Left ventricle myocardium inferior (tissue), 1 donor: ENCODE data around the gene IFNGR1. TPM values are rescaled to one million over a fixed set of nuclear protein-coding genes. Genes with fewer than 3 reads are reported as not detected.

ENCODE experiments used
- DNase-seq: peaks from one replicate; pipeline ENCODE4 v3.0.0-alpha.2; 2020
- H3K27ac ChIP-seq: fragments of 200-600 bp; replicated peaks from 2 replicates; pipeline ENCODE4 v1.8.0; 2021
- H3K27me3 ChIP-seq: fragments of 200-600 bp; 2 replicates; pipeline ENCODE4 v1.8.0; 2021; ENCODE audit warnings: low read depth
- H3K36me3 ChIP-seq: fragments of 200-600 bp; 2 replicates; pipeline ENCODE4 v1.8.0; 2021
- H3K4me1 ChIP-seq: fragments of 200-600 bp; 2 replicates; pipeline ENCODE4 v1.8.0; 2021
- H3K4me3 ChIP-seq: fragments of 200-600 bp; 2 replicates; pipeline ENCODE4 v1.8.0; 2021; ENCODE audit warnings: mild to moderate bottlenecking, moderate library complexity
- H3K9me3 ChIP-seq: fragments of 200-600 bp; replicated peaks from 2 replicates; pipeline ENCODE4 v1.8.0; 2021
- CTCF ChIP-seq: fragments of 200-600 bp; IDR thresholded peaks from 2 replicates; pipeline ENCODE4 v1.8.0; 2021; ENCODE audit warnings: antibody characterized with exemption, mild to moderate bottlenecking, borderline replicate concordance
- intact Hi-C: fragments of 100-400 bp; cut with micrococcal nuclease; formaldehyde crosslinking; loops from one replicate; pipeline ENCODE4 v1.11.0; 2022
- total RNA-seq: library from RNA; stranded (reverse); fragmentation: NEBNext Ultra II Directional; extraction: Animal tissue kit (Norgen Biotek cat#: 25700); gene quantifications from one replicate; pipeline ENCODE4 v1.2.1, GENCODE V29; 2021
- donor health status: DM: no; HTN: yes; CAD: no; lungs with severe emphysema.

Gene IFNGR1
- total RNA-seq, 1 donor from 2014 or later: 97.6 TPM

- TF ChIP-seq CTCF: no peak
- no peak overlapping the region for H3K4me3 ChIP-seq
- H3K9me3 ChIP-seq: no peaks in the 10 kb centered on the region
- no peaks in the 10 kb centered on the region for H3K36me3 ChIP-seq
- peak overlapping the region; percentile 74 for H3K27ac ChIP-seq
- intact Hi-C loops: no loop called here
- H3K4me1 ChIP-seq: peaks cover 74% of the 10 kb centered on the region
- no peaks in the 10 kb centered on the region for H3K27me3 ChIP-seq
- no peak for DNase-seq
Measured at GRCh38 chr6:137230547-137230946, 11.4 kb upstream of the IFNGR1 start.

- no peaks in the 10 kb centered on the region for H3K9me3 ChIP-seq
- TF ChIP-seq CTCF: no peak
- H3K4me1 ChIP-seq: peaks cover 70% of the 10 kb centered on the region
- no peaks in the 10 kb centered on the region for H3K36me3 ChIP-seq
- H3K27ac ChIP-seq: peak overlapping the region; percentile 74
- no peak overlapping the region for H3K4me3 ChIP-seq
- H3K27me3 ChIP-seq: no peaks in the 10 kb centered on the region
- intact Hi-C loops: no loop called here
- DNase-seq: no peak
Measured at GRCh38 chr6:137229075-137229759, 10.0 kb upstream of the IFNGR1 start.

- H3K27me3 ChIP-seq: no peaks in the 10 kb centered on the region
- intact Hi-C loops: no loop called here
- H3K27ac ChIP-seq: peak overlapping the region; percentile 74
- no peak overlapping the region for H3K4me3 ChIP-seq
- no peak for DNase-seq
- no peak for TF ChIP-seq CTCF
- H3K36me3 ChIP-seq: no peaks in the 10 kb centered on the region
- no peaks in the 10 kb centered on the region for H3K9me3 ChIP-seq
- H3K4me1 ChIP-seq: peaks cover 69% of the 10 kb centered on the region
Measured at GRCh38 chr6:137227871-137228302, 8.7 kb upstream of the IFNGR1 start.

GRCh38 chr6:137226697-137227096 lies 7.5 kb upstream of the IFNGR1 start:
- DNase-seq: no peak
- H3K27ac ChIP-seq: peak overlapping the region; percentile 74

GRCh38 chr6:137224799-137225198 lies 5.6 kb upstream of the IFNGR1 start:
- no peaks in the 10 kb centered on the region for H3K36me3 ChIP-seq
- no peaks in the 10 kb centered on the region for H3K27me3 ChIP-seq
- peaks cover 88% of the 10 kb centered on the region for H3K4me1 ChIP-seq
- peak overlapping the region; percentile 99 for H3K27ac ChIP-seq
- H3K4me3 ChIP-seq: no peak overlapping the region
- no peaks in the 10 kb centered on the region for H3K9me3 ChIP-seq
- no peak for DNase-seq
- no peak for TF ChIP-seq CTCF
- intact Hi-C loops: no loop called here

More at GRCh38 chr6:137226697-137227096, 7.5 kb upstream of the IFNGR1 start:
- no peak overlapping the region for H3K4me3 ChIP-seq
- peaks cover 77% of the 10 kb centered on the region for H3K4me1 ChIP-seq
- H3K9me3 ChIP-seq: no peaks in the 10 kb centered on the region
- TF ChIP-seq CTCF: no peak
- H3K27me3 ChIP-seq: no peaks in the 10 kb centered on the region
- no peaks in the 10 kb centered on the region for H3K36me3 ChIP-seq
- intact Hi-C loops: no loop called here
